HL-60 (cell line): ENCODE results near the gene TRAPPC1.

Source experiments
- DNase-seq, 2 experiments: peaks; one replicate each; pipeline ENCODE4 v3.0.0-alpha.2; 2010 to 2020; ENCODE audit warnings: low read depth in 1 of 2, low spot score in 1 of 2
- H3K27ac ChIP-seq: fragments of 250-450 bp; sonication (Bioruptor Pico); replicated peaks from 2 replicates; pipeline ENCODE4 v1.5.1; 2020; ENCODE audit warnings: mild to moderate bottlenecking, moderate library complexity
- H3K27me3 ChIP-seq: fragments of 250-450 bp; sonication (Bioruptor Pico); 2 replicates; pipeline ENCODE4 v1.5.1; 2021; ENCODE audit warnings: mild to moderate bottlenecking, moderate library complexity; ENCODE audit not compliant: insufficient read depth, poor library complexity, severe bottlenecking
- H3K4me3 ChIP-seq: replicated peaks from 2 replicates; pipeline ENCODE4 v1.5.1; 2011; ENCODE audit warnings: mild to moderate bottlenecking, control low read depth, low read length; ENCODE audit not compliant: insufficient read depth
- CTCF ChIP-seq: IDR thresholded peaks from one replicate; pipeline ENCODE4 v1.5.1; 2011; ENCODE audit warnings: low read length, control low read depth, inconsistent platforms; ENCODE audit not compliant: insufficient read depth
- GABPA ChIP-seq: IDR thresholded peaks from 2 replicates; pipeline ENCODE4 v1.6.1; 2012; ENCODE audit warnings: low read depth
- POLR2AphosphoS5 ChIP-seq: IDR thresholded peaks from 2 replicates; pipeline ENCODE4 v1.6.1; 2012; ENCODE audit warnings: low read depth
- REST ChIP-seq: IDR thresholded peaks from 2 replicates; pipeline ENCODE4 v1.6.1; 2012; ENCODE audit warnings: low read depth; ENCODE audit not compliant: insufficient replicate concordance
- SPI1 ChIP-seq: IDR thresholded peaks from 2 replicates; pipeline ENCODE4 v1.6.1; 2012; ENCODE audit warnings: low read depth, mild to moderate bottlenecking, borderline replicate concordance

The TRAPPC1 gene

GRCh38 chr17:7894866-7895265 lies 36.9 kb downstream of the TRAPPC1 start:
- DNase-seq: no peak
- TF ChIP-seq POLR2AphosphoS5: no peak
- no peak for TF ChIP-seq GABPA
- TF ChIP-seq REST: no peak
- TF ChIP-seq SPI1: no peak
- no peak for TF ChIP-seq CTCF
- Histone ChIP-seq H3K4me3 (no peak overlapping the region), H3K27ac (no peak overlapping the region), H3K27me3 (no peaks in the 10 kb centered on the region)

GRCh38 chr17:7894226-7894625 lies 37.5 kb downstream of the TRAPPC1 start:
- TF ChIP-seq GABPA (no peak), POLR2AphosphoS5 (no peak), CTCF (no peak), SPI1 (no peak), REST (no peak)
- no peak overlapping the region for H3K27ac ChIP-seq
- H3K27me3 ChIP-seq: no peaks in the 10 kb centered on the region
- H3K4me3 ChIP-seq: no peak overlapping the region
- no peak for DNase-seq

GRCh38 chr17:7893187-7893880 lies 38.4 kb downstream of the TRAPPC1 start:
- H3K27me3 ChIP-seq: no peaks in the 10 kb centered on the region
- no peak overlapping the region for H3K4me3 ChIP-seq
- DNase-seq: no peak
- no peak overlapping the region for H3K27ac ChIP-seq
- TF ChIP-seq SPI1 (no peak), GABPA (no peak), REST (no peak), CTCF (no peak)
